ENCODE results near the gene RIC8B. TPM values are rescaled to one million over a fixed set of nuclear protein-coding genes. Genes with fewer than 3 reads are reported as not detected.
A peak's percentile ranks its signal among the peaks of the same experiment; 100 is the strongest.
"Not testable (repeated sequence)": the region's sequence is repeated elsewhere in the genome, so short reads cannot be mapped to it uniquely, and the experiment has no call there.

RIC8B gene
- 15.0 and 17.0 TPM in 2 replicates for total RNA-seq
- long read RNA-seq, full-length matches to known transcripts, result 7 of 19 reads
- long read RNA-seq, partial matches to known transcripts, result 6 of 19 reads
- long read RNA-seq, other reads (novel, unspliced or antisense), result 6 of 19 reads

- Mint-ChIP-seq H3K9me3 (ENCODE audit: unreplicated experiment) (no peaks in the 10 kb centered on the region), H3K4me1 (ENCODE audit: unreplicated experiment) (peaks cover 37% of the 10 kb centered on the region), H3K27ac (ENCODE audit: unreplicated experiment) (peak within 1 kb of the TSS; percentile 99), H3K36me3 (ENCODE audit: unreplicated experiment) (no peaks in the 10 kb centered on the region), H3K27me3 (ENCODE audit: unreplicated experiment) (no peaks in the 10 kb centered on the region), H3K4me3 (ENCODE audit: unreplicated experiment) (peak within 1 kb of the TSS; percentile 98)
- peak; percentile 5 for TF ChIP-seq CTCF (IDR thresholded peaks at IDR 0.05)
- peak; percentile 99 for DNase-seq (ENCODE audit: extremely low spot score, unreplicated experiment)
Observed at GRCh38 chr12:106774005-106774807, at the start of gene RIC8B. Gene RIC8B, plus strand, starts transcription at chr12:106774682. Its CDS starts 64 bp downstream, at chr12:106774746.

GRCh38 chr12:106724934-106725333 is 49.5 kb upstream of the RIC8B start:
- H3K4me3 Mint-ChIP-seq (ENCODE audit: unreplicated experiment), result no peak overlapping the region
- no peaks in the 10 kb centered on the region for H3K4me1 Mint-ChIP-seq (ENCODE audit: unreplicated experiment)
- H3K36me3 Mint-ChIP-seq (ENCODE audit: unreplicated experiment), result no peaks in the 10 kb centered on the region
- TF ChIP-seq CTCF (IDR thresholded peaks at IDR 0.05), result no peak
- DNase-seq (ENCODE audit: extremely low spot score, unreplicated experiment), result no peak
- peaks cover 17% of the 10 kb centered on the region for H3K27me3 Mint-ChIP-seq (ENCODE audit: unreplicated experiment)
- H3K9me3 Mint-ChIP-seq (ENCODE audit: unreplicated experiment), result no peaks in the 10 kb centered on the region
- H3K27ac Mint-ChIP-seq (ENCODE audit: unreplicated experiment), result no peak overlapping the region

- not testable (repeated sequence) for H3K36me3 Mint-ChIP-seq (ENCODE audit: unreplicated experiment); DNase-seq (ENCODE audit: extremely low spot score, unreplicated experiment)
Observed at GRCh38 chr12:106726603-106727202, 47.8 kb upstream of the RIC8B start.

GRCh38 chr12:106729611-106730010 is 44.9 kb upstream of the RIC8B start:
- DNase-seq (ENCODE audit: extremely low spot score, unreplicated experiment), result no peak
- H3K27me3 Mint-ChIP-seq (ENCODE audit: unreplicated experiment), result no peaks in the 10 kb centered on the region
- H3K4me3 Mint-ChIP-seq (ENCODE audit: unreplicated experiment), result no peak overlapping the region
- H3K27ac Mint-ChIP-seq (ENCODE audit: unreplicated experiment), result no peak overlapping the region
- H3K4me1 Mint-ChIP-seq (ENCODE audit: unreplicated experiment), result no peaks in the 10 kb centered on the region
- H3K36me3 Mint-ChIP-seq (ENCODE audit: unreplicated experiment), result no peaks in the 10 kb centered on the region
- no peak for TF ChIP-seq CTCF (IDR thresholded peaks at IDR 0.05)
- H3K9me3 Mint-ChIP-seq (ENCODE audit: unreplicated experiment), result no peaks in the 10 kb centered on the region

More at GRCh38 chr12:106726603-106727202, 47.8 kb upstream of the RIC8B start:
- H3K4me3 Mint-ChIP-seq (ENCODE audit: unreplicated experiment); H3K27ac Mint-ChIP-seq (ENCODE audit: unreplicated experiment); H3K4me1 Mint-ChIP-seq (ENCODE audit: unreplicated experiment); H3K9me3 Mint-ChIP-seq (ENCODE audit: unreplicated experiment): not testable (repeated sequence)
- H3K27me3 Mint-ChIP-seq (ENCODE audit: unreplicated experiment), result peaks cover 11% of the 10 kb centered on the region

GRCh38 chr12:106732890-106733289 is 41.6 kb upstream of the RIC8B start:
- no peak overlapping the region for H3K27ac Mint-ChIP-seq (ENCODE audit: unreplicated experiment)
- H3K9me3 Mint-ChIP-seq (ENCODE audit: unreplicated experiment), result no peaks in the 10 kb centered on the region
- TF ChIP-seq CTCF (IDR thresholded peaks at IDR 0.05), result no peak
- H3K27me3 Mint-ChIP-seq (ENCODE audit: unreplicated experiment), result peaks cover 4% of the 10 kb centered on the region
- no peak overlapping the region for H3K4me3 Mint-ChIP-seq (ENCODE audit: unreplicated experiment)
- H3K4me1 Mint-ChIP-seq (ENCODE audit: unreplicated experiment), result no peaks in the 10 kb centered on the region
- no peaks in the 10 kb centered on the region for H3K36me3 Mint-ChIP-seq (ENCODE audit: unreplicated experiment)
- no peak for DNase-seq (ENCODE audit: extremely low spot score, unreplicated experiment)
